Peyer's patch (tissue), 4 donors: Measurements from ENCODE around the gene LINGO4.

Experiments
- CTCF ChIP-seq, 6 experiments: fragments of 450-650 bp in 4 of 6; fragments of 200-600 bp in 2 of 6; sonication (generic) in 1 of 6; IDR thresholded peaks; one replicate each; pipeline ENCODE4 v1.5.1; 2017 to 2019; ENCODE audit warnings: antibody characterized with exemption in 6 of 6, mild to moderate bottlenecking in 3 of 6, moderate library complexity in 1 of 6
- POLR2A ChIP-seq, 2 donors: fragments of 450-650 bp; IDR thresholded peaks; one replicate each; pipeline ENCODE4 v1.5.1; 2017; ENCODE audit warnings: antibody characterized with exemption in 2 of 2, mild to moderate bottlenecking in 2 of 2, moderate library complexity in 2 of 2

- TF ChIP-seq POLR2A (IDR thresholded peaks at IDR 0.05) (no peak), CTCF (IDR thresholded peaks at IDR 0.05) (no peak)
Observed at GRCh38 chr1:151830055-151830454, 24.8 kb upstream of the LINGO4 start.
